Measurements from ENCODE around the gene CCDC38.
A peak's percentile ranks its signal among the peaks of the same experiment; 100 is the strongest.
"Not testable (repeated sequence)": the region's sequence is repeated elsewhere in the genome, so short reads cannot be mapped to it uniquely, and the experiment has no call there.

The CCDC38 gene

GRCh38 chr12:95882080-95882479 is 60.3 kb downstream of the CCDC38 start:
- no peak for DNase-seq (ENCODE audit: low spot score)

GRCh38 chr12:95881331-95881955 is 61.0 kb downstream of the CCDC38 start:
- DNase-seq (ENCODE audit: low spot score), result no peak

- no peak for DNase-seq (ENCODE audit: low spot score)
Observed at GRCh38 chr12:95880895-95881294, 61.5 kb downstream of the CCDC38 start.

GRCh38 chr12:95877622-95878021 is 64.8 kb downstream of the CCDC38 start:
- no peak for DNase-seq (ENCODE audit: low spot score)

GRCh38 chr12:95874452-95874851 is 68.0 kb downstream of the CCDC38 start:
- no peak for DNase-seq (ENCODE audit: low spot score)

GRCh38 chr12:95870897-95871296 is 71.5 kb downstream of the CCDC38 start:
- no peak for DNase-seq (ENCODE audit: low spot score)

- no peak for DNase-seq (ENCODE audit: low spot score)
Observed at GRCh38 chr12:95863337-95863736, 79.1 kb downstream of the CCDC38 start.

- no peak for DNase-seq (ENCODE audit: low spot score)
Observed at GRCh38 chr12:95862038-95862437, 80.4 kb downstream of the CCDC38 start.

- no peak for DNase-seq (ENCODE audit: low spot score)
Observed at GRCh38 chr12:95859947-95860850, 82.2 kb downstream of the CCDC38 start.

- DNase-seq (ENCODE audit: low spot score), result no peak
Observed at GRCh38 chr12:95859344-95859816, 83.0 kb downstream of the CCDC38 start.

- DNase-seq (ENCODE audit: low spot score), result peak; percentile 94
Observed at GRCh38 chr12:95858451-95859343, 83.7 kb downstream of the CCDC38 start, which contains the start of gene SNRPF. SNRPF (plus strand) TSS chr12:95858952; CDS start chr12:95859074, 122 bp downstream.

- DNase-seq (ENCODE audit: low spot score), result peak; percentile 7
Observed at GRCh38 chr12:95857799-95858198, 84.6 kb downstream of the CCDC38 start.

GRCh38 chr12:95857156-95857555 is 85.3 kb downstream of the CCDC38 start:
- no peak for DNase-seq (ENCODE audit: low spot score)

GRCh38 chr12:95852133-95852532 is 90.3 kb downstream of the CCDC38 start:
- DNase-seq (ENCODE audit: low spot score), result no peak

- no peak for DNase-seq (ENCODE audit: low spot score)
Observed at GRCh38 chr12:95851606-95852005, 90.8 kb downstream of the CCDC38 start.

GRCh38 chr12:95848575-95849388 is 93.6 kb downstream of the CCDC38 start:
- DNase-seq (ENCODE audit: low spot score), result no peak

GRCh38 chr12:95842426-95842825 is 100.0 kb downstream of the CCDC38 start:
- not testable (repeated sequence) for DNase-seq (ENCODE audit: low spot score)

- no peak for DNase-seq (ENCODE audit: low spot score)
Observed at GRCh38 chr12:95838125-95838524, 104.3 kb downstream of the CCDC38 start.

- no peak for DNase-seq (ENCODE audit: low spot score)
Observed at GRCh38 chr12:95837240-95838038, 105.0 kb downstream of the CCDC38 start.

- no peak for DNase-seq (ENCODE audit: low spot score)
Observed at GRCh38 chr12:95836630-95837239, 105.7 kb downstream of the CCDC38 start.

Data from globus pallidus (tissue), 1 donor.